HG02623 (cell line): ENCODE measurements around the gene CLEC2L.

Experiments
- ATAC-seq: cut with Tn5 transposase; IDR thresholded peaks from one replicate; pipeline ENCODE4 v1.9.1; 2021; ENCODE audit warnings: moderate library complexity; ENCODE audit not compliant: unreplicated experiment

CLEC2L gene

GRCh38 chr7:139522830-139523198 is 671 bp upstream of the CLEC2L start:
- no peak for ATAC-seq

GRCh38 chr7:139523968-139524815 is 707 bp downstream of the CLEC2L start:
- no peak for ATAC-seq

GRCh38 chr7:139525239-139525638 is 1.8 kb downstream of the CLEC2L start:
- no peak for ATAC-seq

GRCh38 chr7:139525750-139526149 is 2.3 kb downstream of the CLEC2L start:
- no peak for ATAC-seq

GRCh38 chr7:139526578-139527544 is 3.4 kb downstream of the CLEC2L start:
- no peak for ATAC-seq

GRCh38 chr7:139531094-139531493 is 7.6 kb downstream of the CLEC2L start:
- ATAC-seq = no peak

- ATAC-seq = no peak
Measured at GRCh38 chr7:139532636-139533155, 9.2 kb downstream of the CLEC2L start.

DNA sequence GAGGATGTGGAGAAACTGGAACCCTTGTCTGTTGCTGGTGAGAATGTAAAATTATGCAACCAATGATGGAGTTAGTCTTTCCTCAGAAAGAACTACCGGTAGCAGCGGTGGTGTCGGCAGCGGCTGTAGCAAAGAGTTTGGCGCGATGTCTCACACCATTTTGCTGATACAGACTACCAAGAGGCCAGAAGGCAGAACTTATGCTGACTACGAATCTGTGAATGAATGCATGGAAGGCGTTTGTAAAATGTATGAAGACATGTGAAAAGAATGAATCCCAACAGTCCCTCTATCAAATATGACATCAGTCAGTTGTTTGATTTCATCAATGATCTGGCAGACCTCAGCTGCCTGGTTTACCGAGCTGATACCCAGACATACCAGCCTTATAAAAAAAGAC is 10.6 kb downstream of the CLEC2L start:
- ATAC-seq = no peak

GRCh38 chr7:139534966-139535651 is 11.6 kb downstream of the CLEC2L start:
- no peak for ATAC-seq

- no peak for ATAC-seq
Measured at GRCh38 chr7:139536152-139536551, 12.7 kb downstream of the CLEC2L start.

- ATAC-seq = no peak
Measured at GRCh38 chr7:139538881-139539635, 15.6 kb downstream of the CLEC2L start.

DNA sequence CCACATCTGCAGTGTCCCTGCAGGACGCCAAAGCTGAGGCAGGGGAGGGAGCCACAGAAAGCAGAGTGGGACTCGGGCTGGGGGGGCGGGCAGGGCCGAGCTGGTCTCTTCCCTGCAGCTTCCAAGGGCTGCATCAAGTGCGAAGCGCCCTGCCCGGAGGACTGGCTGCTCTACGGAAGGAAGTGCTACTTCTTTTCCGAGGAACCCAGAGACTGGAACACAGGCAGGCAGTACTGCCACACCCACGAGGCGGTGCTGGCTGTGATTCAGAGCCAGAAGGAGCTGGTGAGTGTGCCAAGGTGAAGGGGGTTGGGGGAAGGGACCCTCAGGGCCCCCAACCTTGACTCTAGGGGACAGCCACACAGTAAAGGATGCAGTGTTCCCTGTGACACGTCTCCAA is 16.7 kb downstream of the CLEC2L start:
- no peak for ATAC-seq

DNA sequence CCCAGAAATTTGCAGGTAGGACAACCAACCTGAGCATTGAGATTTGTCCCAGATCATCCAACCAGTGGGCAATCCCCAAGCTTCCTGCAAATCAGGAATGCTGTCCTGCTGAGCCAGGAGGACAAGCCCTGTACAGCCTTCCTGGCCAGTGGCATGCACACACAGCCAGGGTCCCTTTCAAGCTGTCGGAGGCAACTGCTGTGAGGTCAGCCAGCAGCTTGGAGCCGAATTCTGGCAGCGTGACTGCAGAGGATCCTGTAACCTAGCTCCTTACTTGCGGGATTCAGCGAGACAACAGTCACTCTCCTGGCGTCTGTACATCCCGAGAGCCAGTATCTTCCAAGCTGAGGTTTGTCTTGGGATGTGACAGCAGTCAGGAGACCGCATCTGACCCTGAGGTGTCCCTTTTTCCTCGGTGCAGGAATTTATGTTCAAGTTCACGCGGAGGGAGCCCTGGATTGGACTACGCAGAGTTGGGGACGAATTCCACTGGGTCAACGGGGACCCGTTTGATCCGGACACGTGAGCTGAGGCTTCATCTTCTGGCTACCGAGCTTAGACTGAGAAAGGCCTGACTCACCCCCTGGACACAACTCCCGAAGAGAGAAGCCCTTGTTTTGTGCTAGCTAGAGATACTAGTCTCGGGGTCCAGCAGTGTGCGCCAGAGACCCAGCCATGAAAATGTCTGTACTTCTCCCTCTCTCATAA is 18.3 kb downstream of the CLEC2L start:
- ATAC-seq = no peak

- no peak for ATAC-seq
Measured at GRCh38 chr7:139542308-139543151, 19.0 kb downstream of the CLEC2L start.

GRCh38 chr7:139543801-139544603 is 20.5 kb downstream of the CLEC2L start:
- ATAC-seq = no peak

DNA sequence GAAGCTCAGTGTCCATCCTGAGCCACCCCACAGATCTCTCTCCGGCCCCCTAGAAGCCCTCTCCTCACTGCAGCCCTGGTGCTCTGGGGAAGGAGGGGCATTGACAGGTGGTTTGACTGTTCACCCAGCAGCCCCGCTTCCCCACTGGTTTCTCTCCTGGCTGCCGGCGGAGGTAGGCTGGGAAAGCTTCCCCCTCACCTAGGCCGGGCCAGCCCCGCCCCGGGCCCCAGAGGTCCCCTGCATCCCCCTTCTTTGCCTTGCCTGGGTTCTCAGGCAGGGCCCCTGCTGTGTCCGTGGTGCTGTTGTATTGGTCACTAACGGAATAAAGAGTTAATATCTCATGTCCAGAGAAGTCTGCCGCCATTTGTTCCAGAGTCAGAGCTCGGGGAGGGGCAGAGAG is 21.2 kb downstream of the CLEC2L start:
- no peak for ATAC-seq

DNA sequence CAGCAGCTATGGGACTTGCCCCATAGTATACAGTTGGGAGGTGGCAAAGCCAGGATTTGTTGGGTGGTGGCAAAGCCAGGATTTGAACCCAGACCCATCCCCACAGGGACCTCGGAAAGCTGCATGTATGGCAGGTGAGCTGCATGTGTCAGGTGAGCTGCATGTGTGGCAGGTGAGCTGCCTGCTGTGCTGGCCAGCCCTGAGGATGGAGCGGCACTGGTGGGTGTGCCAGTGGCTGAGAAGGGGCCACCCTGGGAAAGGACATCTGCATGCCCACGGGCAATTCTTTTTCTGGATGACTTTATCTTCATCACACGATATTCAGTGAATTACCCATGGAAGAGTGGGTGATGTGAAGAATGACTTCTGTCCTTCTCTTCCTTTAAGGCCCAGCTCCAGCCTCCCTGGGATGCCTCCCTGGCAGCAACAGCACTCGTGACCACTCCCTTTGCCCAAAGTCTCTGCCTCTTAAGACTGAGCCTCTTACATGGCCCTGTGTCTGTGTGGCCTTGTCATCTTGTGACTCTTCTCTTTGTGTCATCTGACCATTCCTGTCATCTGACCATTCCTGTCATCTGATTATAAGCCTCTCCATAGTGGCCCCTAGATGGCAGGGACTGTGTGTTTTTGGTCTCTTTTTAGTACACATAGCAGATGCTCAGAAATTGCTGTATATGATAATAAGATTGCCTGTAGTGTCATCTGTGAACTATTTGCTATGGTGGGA is 25.0 kb downstream of the CLEC2L start:
- ATAC-seq = no peak
